GM18907 (cell line): ENCODE results near the gene IPCEF1.
"Not testable (repeated sequence)": the region's sequence is repeated elsewhere in the genome, so short reads cannot be mapped to it uniquely, and the experiment has no call there.

Experiments
- ATAC-seq: cut with Tn5 transposase; IDR thresholded peaks from one replicate; pipeline ENCODE4 v1.9.1; 2021; ENCODE audit warnings: mild to moderate bottlenecking, moderate library complexity; ENCODE audit not compliant: unreplicated experiment

IPCEF1 gene

GRCh38 chr6:154227862-154228520 lies 128.6 kb downstream of the IPCEF1 start:
- ATAC-seq = no peak

- no peak for ATAC-seq
Observed at GRCh38 chr6:154226461-154226860, 130.1 kb downstream of the IPCEF1 start.

DNA sequence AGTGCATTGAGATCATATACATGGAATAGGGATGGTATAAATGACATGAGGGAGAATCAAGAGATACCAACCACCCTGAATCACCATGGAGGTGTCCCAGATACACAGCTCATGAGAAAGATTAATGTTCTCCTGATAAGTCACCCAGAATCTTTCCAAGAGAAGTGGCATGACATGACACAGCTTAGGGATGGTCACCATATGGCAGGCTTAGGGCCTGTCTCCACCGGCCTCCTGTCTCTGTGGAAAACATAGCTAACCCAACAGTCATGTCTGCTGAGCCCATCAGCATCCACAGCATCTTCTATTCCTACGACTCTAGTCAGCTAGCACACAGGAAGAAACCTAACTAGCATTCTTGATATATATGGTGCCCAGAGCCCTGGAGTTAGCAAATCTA lies 133.3 kb downstream of the IPCEF1 start:
- ATAC-seq = no peak

GRCh38 chr6:154222716-154223115 lies 133.9 kb downstream of the IPCEF1 start:
- ATAC-seq = no peak

GRCh38 chr6:154219250-154219649 lies 137.4 kb downstream of the IPCEF1 start:
- no peak for ATAC-seq

DNA sequence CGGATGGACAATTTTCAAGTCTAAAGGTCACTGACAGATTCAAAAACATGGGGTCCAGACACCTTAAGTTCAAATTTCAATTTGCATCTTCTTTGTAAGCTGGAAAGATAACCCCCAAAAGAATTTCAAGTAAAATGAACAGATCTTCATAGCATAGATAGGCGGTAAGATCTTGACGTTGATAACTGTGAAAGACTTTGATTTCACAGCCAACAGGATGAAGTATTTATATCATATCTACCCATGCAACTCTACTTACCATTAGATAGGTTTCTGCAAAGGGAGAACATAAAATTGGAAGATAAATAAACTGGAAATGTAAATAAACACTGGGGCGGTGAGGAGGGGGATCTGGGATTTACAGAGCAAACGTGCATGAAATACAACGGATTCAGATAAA lies 137.8 kb downstream of the IPCEF1 start:
- no peak for ATAC-seq

DNA sequence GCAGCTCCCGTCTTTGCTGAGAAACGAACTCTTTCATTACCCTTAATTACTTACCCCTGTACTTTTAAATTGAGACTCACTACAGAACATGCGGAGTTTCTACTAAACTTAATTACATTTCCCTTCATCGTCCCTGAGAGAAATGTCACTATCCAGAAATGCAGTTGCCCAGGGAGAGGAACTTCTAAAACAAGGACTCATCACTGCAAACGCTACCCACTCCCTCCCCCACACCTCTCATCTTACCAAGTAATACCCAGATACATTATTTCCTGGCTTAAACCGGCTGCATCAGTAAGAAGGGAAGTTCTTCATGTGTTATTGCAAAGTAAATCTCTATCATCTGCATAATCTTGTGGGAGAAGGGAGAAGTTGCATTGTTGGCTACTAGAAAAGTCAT lies 138.3 kb downstream of the IPCEF1 start:
- ATAC-seq = no peak

- ATAC-seq = no peak
Observed at GRCh38 chr6:154213782-154214181, 142.8 kb downstream of the IPCEF1 start.

GRCh38 chr6:154210678-154211077 lies 145.9 kb downstream of the IPCEF1 start:
- ATAC-seq = no peak

DNA sequence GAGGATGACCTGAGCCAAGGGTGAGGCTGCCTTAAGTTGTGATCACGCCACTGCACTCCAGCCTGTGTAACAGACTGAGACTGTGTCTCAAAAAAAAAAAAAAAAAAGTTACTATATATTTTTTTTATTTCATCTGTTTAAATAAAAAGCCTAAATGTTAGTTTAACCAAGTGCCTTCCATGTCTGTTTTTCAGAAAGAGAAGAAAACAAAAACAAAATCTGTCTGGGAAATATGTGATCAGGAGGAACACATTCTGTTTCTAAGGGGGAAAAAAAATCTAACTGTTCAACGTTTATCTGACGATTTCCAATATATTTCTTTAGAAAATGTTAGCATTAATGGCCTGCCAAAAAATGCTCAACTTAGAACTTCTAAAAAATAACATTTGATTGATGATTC lies 147.0 kb downstream of the IPCEF1 start:
- ATAC-seq = no peak

- no peak for ATAC-seq
Observed at GRCh38 chr6:154206996-154207395, 149.6 kb downstream of the IPCEF1 start.

GRCh38 chr6:154206141-154206540 lies 150.5 kb downstream of the IPCEF1 start:
- ATAC-seq = no peak

- ATAC-seq = no peak
Observed at GRCh38 chr6:154202958-154203357, 153.6 kb downstream of the IPCEF1 start.

- ATAC-seq = no peak
Observed at GRCh38 chr6:154202339-154202738, 154.3 kb downstream of the IPCEF1 start.

- not testable (repeated sequence) for ATAC-seq
Observed at GRCh38 chr6:154201688-154202087, 154.9 kb downstream of the IPCEF1 start.

GRCh38 chr6:154197196-154197860 lies 159.3 kb downstream of the IPCEF1 start:
- no peak for ATAC-seq

GRCh38 chr6:154196333-154196885 lies 160.2 kb downstream of the IPCEF1 start:
- ATAC-seq = no peak

GRCh38 chr6:154187714-154188113 lies 168.9 kb downstream of the IPCEF1 start:
- peak; percentile 58 for ATAC-seq

GRCh38 chr6:154187203-154187602 lies 169.4 kb downstream of the IPCEF1 start:
- no peak for ATAC-seq

DNA sequence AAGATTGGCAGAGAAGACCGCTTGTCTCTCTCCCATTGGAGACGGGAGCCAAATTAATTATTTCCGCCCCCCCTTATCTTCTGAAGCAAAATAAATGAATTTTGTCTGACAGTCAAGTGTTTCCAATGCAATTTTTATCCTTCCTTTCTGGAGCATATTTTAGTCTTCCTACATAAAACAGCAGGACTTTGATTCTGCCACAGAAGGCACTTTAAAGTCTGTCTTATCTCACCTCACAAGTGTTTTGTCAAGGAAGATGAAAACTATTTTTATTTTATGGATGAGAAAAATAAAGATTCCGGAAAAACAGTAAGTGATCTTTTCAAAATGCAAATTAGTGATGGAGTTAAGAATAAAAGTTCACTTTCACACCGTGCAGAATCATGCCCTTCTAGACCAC lies 177.2 kb downstream of the IPCEF1 start:
- ATAC-seq = no peak

DNA sequence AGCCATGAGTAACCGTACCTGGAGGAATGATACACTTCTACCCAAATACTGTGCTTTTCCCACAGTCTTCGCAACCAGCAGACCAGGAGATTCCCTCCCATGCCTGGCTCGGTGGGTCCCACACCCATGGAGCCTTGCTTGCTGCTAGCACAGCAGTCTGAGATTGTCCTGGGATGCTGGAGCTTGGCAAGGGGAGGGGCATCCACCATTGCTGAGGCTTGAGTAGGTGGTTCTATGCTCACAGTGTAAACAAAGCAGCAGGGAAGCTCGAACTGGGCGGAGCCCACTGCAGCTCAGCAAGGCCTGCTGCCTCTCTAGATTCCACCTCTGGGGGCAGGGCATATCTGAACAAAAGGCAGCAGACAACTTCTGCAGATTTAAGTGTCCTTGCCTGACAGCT lies 184.2 kb downstream of the IPCEF1 start:
- ATAC-seq = not testable (repeated sequence)

- no peak for ATAC-seq
Observed at GRCh38 chr6:154170106-154170505, 186.5 kb downstream of the IPCEF1 start.
